B cell (primary cell): Measurements from ENCODE around the gene SUPT20HL1. TPM values are rescaled to one million over a fixed set of nuclear protein-coding genes. Genes with fewer than 3 reads are reported as not detected.

Experiments
- ATAC-seq: fragments of 200-7000 bp; cut with Tn5 transposase; one replicate; pipeline ENCODE4 v1.10.0; 2021; ENCODE audit warnings: low read depth, mild to moderate bottlenecking, moderate number of reproducible peaks, moderate library complexity
- CTCF ChIA-PET: fragments of 350-600 bp; sonication (Branson Sonifier 250); formaldehyde crosslinking; loops from one replicate; lab custom pipeline; 2021; ENCODE audit warnings: antibody characterized with exemption, inconsistent platforms; lab: Charles Lee
- POLR2A ChIA-PET: fragments of 350-600 bp; sonication (Branson Sonifier 250); formaldehyde crosslinking; loops from one replicate; lab custom pipeline; 2021; ENCODE audit warnings: antibody characterized with exemption; lab: Charles Lee
- DNase-seq: peaks from one replicate; pipeline ENCODE4 v3.0.0; 2013
- H2AFZ ChIP-seq: 2 replicates; pipeline ENCODE4 v1.6.1; 2012; ENCODE audit warnings: mild to moderate bottlenecking, low read depth, low read length; ENCODE audit not compliant: insufficient read depth, poor library complexity, severe bottlenecking
- H3K27ac ChIP-seq, 2 donors: 1 replicate in 1 of 2; 2 replicates in 1 of 2; pipeline ENCODE4 v1.5.1; 2012 to 2013; ENCODE audit warnings: low read length in 2 of 2, mild to moderate bottlenecking in 2 of 2, moderate library complexity in 1 of 2
- H3K27me3 ChIP-seq, 4 experiments: fragments of 200-600 bp in 1 of 4; sonication (generic) in 1 of 4; replicated peaks in 1 of 4; 1 replicate in 2 of 4; 2 replicates in 2 of 4; pipeline versions ENCODE4 v1.6.1 to v1.7.0; 2013 to 2016; ENCODE audit warnings: low read length in 3 of 4, mild to moderate bottlenecking in 2 of 4, mixed read lengths in 1 of 4, moderate library complexity in 1 of 4; ENCODE audit not compliant: insufficient read depth in 4 of 4, control insufficient read depth in 3 of 4; ENCODE audit errors: control extremely low read depth in 1 of 4
- H3K36me3 ChIP-seq, 2 experiments: replicated peaks in 1 of 2; 1 replicate in 1 of 2; 2 replicates in 1 of 2; pipeline versions ENCODE4 v1.6.1 to v1.7.1; 2013; ENCODE audit warnings: low read length in 1 of 2; ENCODE audit not compliant: insufficient read depth in 2 of 2, control insufficient read depth in 1 of 2; ENCODE audit errors: control extremely low read depth in 1 of 2, extremely low read depth in 1 of 2
- H3K4me1 ChIP-seq, 2 donors: fragments of 200-600 bp in 1 of 2; sonication (generic) in 1 of 2; 1 replicate in 1 of 2; 2 replicates in 1 of 2; pipeline versions ENCODE4 v1.5.1 to v1.6.1; 2013 to 2017; ENCODE audit warnings: low read length in 2 of 2; ENCODE audit not compliant: control insufficient read depth in 2 of 2, insufficient read depth in 2 of 2
- H3K4me2 ChIP-seq: replicated peaks from 2 replicates; pipeline ENCODE3; 2012; ENCODE audit warnings: mild to moderate bottlenecking, low read depth, low read length; ENCODE audit not compliant: poor library complexity, severe bottlenecking
- H3K4me3 ChIP-seq, 5 experiments: fragments of 200-600 bp in 1 of 5; sonication (generic) in 1 of 5; 1 replicate in 3 of 5; 2 replicates in 2 of 5; pipeline versions ENCODE4 v1.5.1 to v1.7.0; 2011 to 2016; ENCODE audit warnings: low read length in 4 of 5, mild to moderate bottlenecking in 4 of 5, low read depth in 2 of 5, control low read depth in 1 of 5, moderate library complexity in 1 of 5; ENCODE audit not compliant: insufficient read depth in 1 of 5; ENCODE audit errors: control extremely low read depth in 1 of 5, extremely low read depth in 1 of 5
- H3K79me2 ChIP-seq: fragments of 200-600 bp; sonication (generic); one replicate; pipeline ENCODE4 v1.6.0; 2016; ENCODE audit warnings: low read length; ENCODE audit not compliant: control insufficient read depth, insufficient read depth
- H3K9ac ChIP-seq: fragments of 200-600 bp; sonication (generic); 2 replicates; pipeline ENCODE4 v1.6.1; 2017; ENCODE audit warnings: mild to moderate bottlenecking, low read length, moderate library complexity
- H3K9me3 ChIP-seq, 3 donors: one replicate each; pipeline versions ENCODE4 v1.6.1 to v1.7.1; 2013; ENCODE audit warnings: low read length in 2 of 3; ENCODE audit not compliant: control insufficient read depth in 2 of 3, insufficient read depth in 1 of 3; ENCODE audit errors: control extremely low read depth in 1 of 3
- H4K20me1 ChIP-seq: 2 replicates; pipeline ENCODE4 v1.6.0; 2012; ENCODE audit warnings: mild to moderate bottlenecking, low read length; ENCODE audit not compliant: insufficient read depth, control insufficient read depth, poor library complexity, severe bottlenecking
- H3K27ac Mint-ChIP-seq: one replicate; pipeline ENCODE4 v1.8.0; 2021; ENCODE audit warnings: mixed read lengths
- H3K27me3 Mint-ChIP-seq: one replicate; pipeline ENCODE4 v1.8.0; 2021; ENCODE audit warnings: mixed read lengths
- H3K4me1 Mint-ChIP-seq: one replicate; pipeline ENCODE4 v1.8.0; 2021; ENCODE audit warnings: mixed read lengths
- H3K4me3 Mint-ChIP-seq: one replicate; pipeline ENCODE4 v1.8.0; 2021; ENCODE audit warnings: mixed read lengths
- H3K9me3 Mint-ChIP-seq: one replicate; pipeline ENCODE4 v1.8.0; 2022; ENCODE audit warnings: mixed read lengths; ENCODE audit not compliant: insufficient read depth
- CTCF ChIP-seq: fragments of 200-600 bp; IDR thresholded peaks from one replicate; pipeline ENCODE4 v1.8.0; 2022; ENCODE audit warnings: antibody characterized with exemption, mild to moderate bottlenecking
- EZH2 ChIP-seq: IDR thresholded peaks from 2 replicates; pipeline ENCODE4 v1.6.1; 2012; ENCODE audit warnings: borderline replicate concordance, low read depth, mild to moderate bottlenecking, moderate library complexity, low read length; ENCODE audit not compliant: insufficient read depth, poor library complexity, severe bottlenecking
- WGBS: methylation state at CpG from one replicate; pipeline ENCODE4 v1.1.5; 2013; ENCODE audit warnings: missing lambda C conversion rate; ENCODE audit not compliant: insufficient coverage; 5-methylcytosine and 5-hydroxymethylcytosine counted together
- intact Hi-C: fragments of 100-400 bp; cut with micrococcal nuclease; formaldehyde crosslinking; loops from one replicate; pipeline ENCODE4 v1.10.0; 2022
- polyA plus RNA-seq: library from polyadenylated mRNA; depleted of rRNA; stranded (reverse); fragments of >200 nt; gene quantifications from 2 replicates; pipeline ENCODE4 v1.2.3, GENCODE V29; 2012
- total RNA-seq, 2 donors: library from RNA; stranded (reverse); fragments of 120-200 nt in 1 of 2; gene quantifications; 1 replicate in 1 of 2; 2 replicates in 1 of 2; pipeline versions ENCODE4 v1.2.3 to v1.2.4, GENCODE V29; 2013 to 2022

SUPT20HL1 gene
- total and polyA plus RNA-seq, 2 donors (not counting 1 experiment from before 2014, with no cell fraction given) = not detected

GRCh38 chrX:24399550-24399949 lies 39.1 kb downstream of the SUPT20HL1 start:
- CTCF ChIA-PET = interaction anchor here (8.6 kb wide), 1 partner anchor 100 kb away, joined by 255 read pairs; no protein-coding TSS in a partner anchor
- no peaks in the 10 kb centered on the region for H3K27me3 ChIP-seq
- 100% methylated on average over 1 of the region's 5 CpGs for WGBS
- no peaks in the 10 kb centered on the region for H3K36me3 ChIP-seq
- Mint-ChIP-seq H3K9me3 (no peaks in the 10 kb centered on the region), H3K27ac (no peak overlapping the region), H3K4me3 (no peak overlapping the region), H3K4me1 (peaks cover 2% of the 10 kb centered on the region), H3K27me3 (no peaks in the 10 kb centered on the region)
- H3K4me2 ChIP-seq = no peak overlapping the region
- TF ChIP-seq CTCF (no peak), EZH2 (no peak)
- H3K4me1 ChIP-seq = no peaks in the 10 kb centered on the region
- DNase-seq = no peak
- no peaks in the 10 kb centered on the region for H3K79me2 ChIP-seq
- H3K9me3 ChIP-seq = no peaks in the 10 kb centered on the region
- H3K9ac ChIP-seq = no peak overlapping the region
- intact Hi-C loops = loop anchor here (5.0 kb wide), 1 partner anchor 83 kb away; no protein-coding TSS in a partner anchor
- H2AFZ ChIP-seq = no peak overlapping the region
- no peak overlapping the region for H3K27ac ChIP-seq
- POLR2A ChIA-PET = no interaction called here
- no peak overlapping the region for H3K4me3 ChIP-seq
- H4K20me1 ChIP-seq = no peaks in the 10 kb centered on the region
- ATAC-seq = no peak

- Histone ChIP-seq H3K27me3 (no peaks in the 10 kb centered on the region), H3K79me2 (no peaks in the 10 kb centered on the region), H3K9ac (no peak overlapping the region), H3K9me3 (no peaks in the 10 kb centered on the region), H4K20me1 (no peaks in the 10 kb centered on the region), H3K36me3 (no peaks in the 10 kb centered on the region), H2AFZ (no peak overlapping the region), H3K27ac (no peak overlapping the region), H3K4me2 (no peak overlapping the region), H3K4me3 (no peak overlapping the region), H3K4me1 (no peaks in the 10 kb centered on the region)
- DNase-seq (no peak), ATAC-seq (no peak)
- Mint-ChIP-seq H3K27ac (no peak overlapping the region), H3K4me1 (no peaks in the 10 kb centered on the region), H3K9me3 (no peaks in the 10 kb centered on the region), H3K27me3 (no peaks in the 10 kb centered on the region), H3K4me3 (no peak overlapping the region)
- ChIA-PET CTCF (interaction anchor here (1.5 kb wide), 1 partner anchor 9 kb away, joined by 8 read pairs; no protein-coding TSS in a partner anchor), POLR2A (no interaction called here)
- intact Hi-C loops = no loop called here
- TF ChIP-seq CTCF (no peak), EZH2 (no peak)
These were observed 45.5 kb downstream of the SUPT20HL1 start for GRCh38 chrX:24405959-24406358.

Other genes starting within 250 kb of the SUPT20HL1 start
- gene ZFX, start 210.9 kb upstream of the SUPT20HL1 start, total RNA-seq = 81.8 and 85.7 TPM in 2 replicates
- 31.3 and 74.6 TPM in 2 replicates for gene ZFX, start 210.9 kb upstream of the SUPT20HL1 start, polyA plus RNA-seq
- not detected in 2 replicates for gene SUPT20HL2, start 46.6 kb upstream of the SUPT20HL1 start, total RNA-seq
- not detected in 2 replicates for gene SUPT20HL2, start 46.6 kb upstream of the SUPT20HL1 start, polyA plus RNA-seq
- gene PDK3, start 104.6 kb downstream of the SUPT20HL1 start, total RNA-seq = 18.3 and 21.6 TPM in 2 replicates
- gene PDK3, start 104.6 kb downstream of the SUPT20HL1 start, polyA plus RNA-seq = 5.3 and 5.5 TPM in 2 replicates